GM18502 (cell line): ENCODE results near the gene BCL2.
"Not testable (repeated sequence)": the region's sequence is repeated elsewhere in the genome, so short reads cannot be mapped to it uniquely, and the experiment has no call there.

Experiments used
- ATAC-seq: cut with Tn5 transposase; IDR thresholded peaks from one replicate; pipeline ENCODE4 v1.9.1; 2021; ENCODE audit warnings: mild to moderate bottlenecking; ENCODE audit not compliant: unreplicated experiment, poor library complexity

The BCL2 gene

DNA sequence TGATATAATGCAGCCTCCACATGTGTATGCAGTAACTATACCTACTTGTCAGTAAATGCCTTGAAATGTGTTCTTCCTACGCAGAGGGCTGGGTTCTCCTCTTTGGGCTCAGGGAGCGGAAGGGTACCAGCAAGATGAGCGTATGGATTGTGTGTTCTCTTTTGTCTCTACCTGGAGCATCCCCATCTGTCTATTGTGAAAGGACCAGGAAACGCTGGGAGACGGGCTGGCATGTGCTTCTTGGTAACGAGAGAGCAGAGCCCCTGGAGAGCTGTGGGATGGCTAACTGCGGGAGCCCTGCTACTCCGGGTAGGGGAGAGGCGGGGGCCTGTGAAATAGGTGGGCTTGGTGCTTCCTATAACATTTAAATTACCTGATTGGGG lies 80.9 kb downstream of the BCL2 start:
- no peak for ATAC-seq

DNA sequence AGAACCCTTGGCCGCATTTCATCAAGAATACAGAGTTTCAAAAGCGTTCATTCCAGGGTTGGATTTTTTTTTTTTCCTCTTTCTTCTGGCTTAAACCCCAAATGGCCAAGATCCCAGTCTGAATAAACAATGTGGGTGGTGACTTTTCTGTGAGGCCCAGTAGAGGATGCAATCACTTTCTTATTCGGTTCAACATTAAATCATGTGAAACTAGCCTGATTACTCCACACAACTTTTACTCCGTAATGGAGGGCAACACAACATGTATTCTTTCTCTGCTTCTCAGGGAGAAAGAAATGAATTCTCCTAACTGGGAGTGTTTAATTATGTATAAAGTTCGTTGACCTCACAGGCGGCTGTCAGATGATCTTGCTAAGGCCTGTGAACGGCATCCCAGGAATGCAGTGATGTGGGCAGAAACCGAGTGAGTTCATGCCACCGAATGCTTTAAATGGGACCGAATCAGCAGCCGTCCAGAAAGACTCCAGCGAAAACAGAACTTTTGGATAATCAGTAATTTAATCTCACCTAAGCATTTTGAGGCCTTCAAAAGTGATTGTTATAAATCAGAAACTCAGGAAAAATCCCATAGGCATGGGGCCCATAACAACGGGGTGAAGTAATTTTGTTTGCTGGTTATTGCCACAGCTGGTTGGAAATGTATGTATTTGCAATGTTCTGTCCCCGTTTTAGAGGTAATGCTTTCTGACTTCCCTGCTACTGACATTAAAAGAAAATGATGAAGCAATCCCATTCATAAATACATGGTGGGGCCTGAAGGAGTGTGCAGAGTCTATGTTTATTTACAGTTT lies 81.5 kb downstream of the BCL2 start:
- ATAC-seq, result no peak

DNA sequence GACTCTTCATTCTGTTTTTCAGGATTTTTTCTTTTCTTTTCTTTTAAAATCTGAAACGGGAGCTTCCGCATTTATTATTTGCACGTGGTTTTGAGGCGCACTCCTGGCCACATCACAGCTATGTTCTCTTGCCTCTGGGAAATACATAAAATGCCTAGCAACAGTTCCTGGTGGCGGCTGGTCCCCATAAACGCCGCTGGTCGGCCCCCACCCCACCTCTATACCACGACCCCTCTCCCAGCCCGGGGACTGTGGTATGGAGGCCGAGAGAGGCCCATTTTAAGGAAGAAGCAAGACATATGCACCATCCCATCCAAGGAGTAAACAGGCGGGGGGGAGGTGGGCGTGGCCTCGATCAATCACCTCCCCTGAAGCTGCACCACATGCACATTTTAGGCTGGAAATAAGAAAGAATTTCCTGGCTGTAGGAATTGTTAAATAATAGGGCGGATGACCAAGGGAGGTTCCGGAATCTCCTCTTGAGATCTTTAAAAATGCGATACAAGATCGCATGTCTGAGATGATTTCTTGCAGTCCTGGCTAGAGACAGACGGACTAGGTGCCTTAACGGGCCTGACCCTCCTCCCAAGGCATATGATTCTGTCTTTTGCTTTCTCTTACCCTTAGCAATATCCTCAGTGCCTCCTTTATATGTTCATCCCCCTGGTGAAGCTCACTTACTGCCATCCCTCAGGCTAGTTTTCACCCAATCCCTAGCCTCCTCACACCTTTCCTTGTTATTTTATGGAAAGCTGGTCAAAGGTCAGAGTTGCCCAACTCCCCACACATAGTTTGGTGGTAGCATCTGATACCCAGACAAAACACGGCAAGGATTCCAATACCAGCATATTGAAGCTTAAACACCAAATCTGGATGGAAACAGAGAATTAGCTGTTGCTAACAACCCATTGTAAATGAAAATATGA lies 82.4 kb downstream of the BCL2 start:
- ATAC-seq, result no peak

DNA sequence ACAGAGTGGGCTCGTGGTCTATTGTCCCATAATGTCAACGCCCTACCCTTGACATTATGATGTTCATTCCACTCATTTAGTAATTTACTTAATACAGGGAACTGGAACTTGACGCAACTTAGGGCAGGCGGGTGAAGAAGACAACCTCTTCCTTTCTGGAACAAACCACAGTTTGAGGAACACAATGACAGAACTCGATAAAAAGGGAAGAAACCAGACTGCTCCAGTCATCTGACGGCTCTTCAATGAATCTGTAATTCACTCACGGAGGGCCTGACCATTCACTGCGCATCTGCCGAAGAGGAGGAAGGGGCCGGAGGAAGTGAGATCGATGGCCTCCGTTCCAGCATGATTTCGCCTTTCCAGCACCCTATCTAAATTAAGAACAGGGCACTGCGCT lies 83.2 kb downstream of the BCL2 start:
- ATAC-seq, result no peak

DNA sequence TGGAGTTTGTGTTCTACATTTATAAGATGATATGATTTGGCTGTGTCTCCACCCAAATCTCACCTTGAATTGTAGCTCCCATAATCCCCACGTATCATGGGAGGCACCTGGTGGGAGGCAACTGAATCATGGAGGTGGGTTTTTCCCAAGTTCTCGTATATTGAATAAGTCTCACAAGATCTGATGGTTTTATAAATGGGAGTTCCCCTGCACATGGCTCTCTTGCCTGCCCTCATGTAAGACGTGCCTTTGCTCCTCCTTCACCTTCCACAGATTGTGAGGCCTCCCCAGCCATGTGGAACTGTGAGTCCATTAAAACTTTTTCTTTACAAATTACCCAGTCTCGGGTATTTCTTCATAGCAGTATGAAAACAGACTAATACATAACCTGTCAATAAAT lies 83.6 kb downstream of the BCL2 start:
- ATAC-seq, result not testable (repeated sequence)

DNA sequence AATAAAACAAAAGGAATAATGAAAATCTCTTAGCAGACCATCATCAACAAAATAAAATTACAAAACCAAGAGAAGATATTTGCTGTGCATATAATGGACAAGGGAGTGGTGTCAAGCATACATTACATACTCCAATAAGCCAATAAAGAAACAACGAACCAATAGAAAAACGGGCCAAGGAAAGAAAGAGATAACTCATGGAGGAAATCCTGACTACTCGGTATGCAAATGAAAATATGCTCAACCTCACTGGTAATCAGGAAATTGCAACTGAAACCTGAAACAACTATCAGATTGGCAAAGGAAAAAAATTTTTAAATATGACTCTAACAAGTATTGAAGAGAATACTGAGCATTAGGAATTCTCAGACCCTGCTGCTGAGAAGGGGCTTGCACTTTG lies 84.7 kb downstream of the BCL2 start:
- ATAC-seq, result peak; percentile 56

DNA sequence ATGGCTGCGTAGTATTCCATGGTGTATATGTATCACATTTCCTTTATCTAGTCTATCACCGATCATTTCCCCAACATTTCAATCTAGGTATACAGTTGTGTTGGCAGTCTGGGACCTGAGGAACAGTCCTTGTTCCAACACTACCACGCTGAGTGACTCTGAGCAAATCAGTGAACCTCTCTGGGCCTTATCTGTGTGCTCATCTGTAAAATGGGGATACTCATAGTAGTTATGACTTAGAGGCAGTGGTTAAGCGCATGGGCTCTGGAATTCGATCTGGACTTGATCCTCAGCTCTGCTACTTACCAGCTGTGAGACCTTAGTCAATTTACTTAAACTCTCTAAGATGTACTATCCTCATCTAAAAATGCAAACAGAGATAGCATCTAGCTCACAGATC lies 85.1 kb downstream of the BCL2 start:
- ATAC-seq, result peak; percentile 19

DNA sequence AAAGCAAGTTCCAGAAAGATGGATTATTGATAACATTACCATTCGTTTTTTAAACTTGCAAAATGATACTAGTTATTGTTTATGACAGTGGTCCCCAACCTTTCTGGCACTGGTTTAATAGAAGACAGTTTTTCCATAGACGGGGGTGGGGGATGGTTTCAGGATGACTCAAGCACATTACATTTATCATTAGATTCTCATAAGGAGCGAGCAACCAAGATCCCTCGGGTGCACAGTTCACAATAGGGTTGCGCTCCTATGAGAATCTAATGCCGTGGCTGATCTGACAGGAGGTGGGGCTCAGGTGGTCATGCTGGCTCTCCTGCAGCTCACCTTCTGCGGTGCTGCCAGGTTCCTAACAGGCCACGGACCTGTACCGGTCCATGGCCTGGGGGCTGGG lies 86.2 kb downstream of the BCL2 start:
- ATAC-seq, result no peak

DNA sequence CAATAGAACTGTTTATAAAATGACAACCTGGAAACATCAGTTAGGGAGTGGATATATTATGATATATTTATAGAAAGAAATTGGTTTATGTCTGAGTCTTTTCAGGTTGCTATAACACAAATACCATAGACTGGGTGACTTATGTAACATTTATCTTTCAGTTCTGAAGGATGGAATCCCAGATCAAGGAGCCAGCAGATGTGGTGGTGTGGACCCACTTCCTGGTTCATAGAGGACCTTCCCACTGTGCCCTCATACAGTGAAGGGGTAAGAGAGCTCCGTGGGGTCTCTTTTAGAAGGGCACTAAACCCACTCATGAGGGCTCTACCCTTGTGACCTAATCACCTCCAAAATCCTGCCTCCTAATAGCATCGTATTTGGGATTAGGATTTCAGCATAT lies 86.7 kb downstream of the BCL2 start:
- ATAC-seq, result no peak

DNA sequence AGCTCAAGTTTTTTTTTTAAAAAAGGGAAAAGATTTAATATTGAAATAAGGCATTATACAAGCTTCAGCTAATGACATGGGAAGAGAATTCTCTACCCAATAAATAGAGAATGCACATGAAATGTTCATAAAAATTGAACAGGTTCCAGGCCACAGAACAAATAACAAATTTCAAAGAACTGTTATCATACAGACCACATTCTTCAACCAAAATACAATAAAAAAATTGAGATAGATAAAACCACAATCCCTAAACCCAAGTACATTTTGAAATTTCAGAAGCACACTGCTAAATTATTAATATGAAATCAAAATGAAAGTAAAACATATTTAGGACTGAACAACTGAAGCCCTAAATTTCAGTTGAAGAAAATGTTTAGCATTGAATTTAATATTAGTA lies 89.6 kb downstream of the BCL2 start:
- no peak for ATAC-seq

DNA sequence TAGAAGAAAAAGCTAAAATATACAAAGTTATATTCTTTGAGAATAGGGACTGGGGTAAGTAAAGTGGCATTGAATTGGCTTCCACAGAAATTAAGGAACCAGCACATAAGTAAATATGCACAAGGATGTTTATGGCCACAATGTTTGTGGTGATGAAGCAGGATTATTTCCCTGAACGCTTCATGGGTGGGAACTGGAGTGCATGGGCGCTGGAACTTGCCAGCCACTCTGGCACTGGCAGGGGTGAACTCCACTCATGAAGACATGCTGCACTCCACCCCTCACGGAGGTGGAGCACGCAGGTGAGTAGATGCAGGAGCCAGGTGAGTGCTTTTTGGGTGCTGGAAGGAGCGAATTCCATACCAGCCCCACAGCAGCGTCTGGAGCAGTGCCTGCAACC lies 94.1 kb downstream of the BCL2 start:
- no peak for ATAC-seq

DNA sequence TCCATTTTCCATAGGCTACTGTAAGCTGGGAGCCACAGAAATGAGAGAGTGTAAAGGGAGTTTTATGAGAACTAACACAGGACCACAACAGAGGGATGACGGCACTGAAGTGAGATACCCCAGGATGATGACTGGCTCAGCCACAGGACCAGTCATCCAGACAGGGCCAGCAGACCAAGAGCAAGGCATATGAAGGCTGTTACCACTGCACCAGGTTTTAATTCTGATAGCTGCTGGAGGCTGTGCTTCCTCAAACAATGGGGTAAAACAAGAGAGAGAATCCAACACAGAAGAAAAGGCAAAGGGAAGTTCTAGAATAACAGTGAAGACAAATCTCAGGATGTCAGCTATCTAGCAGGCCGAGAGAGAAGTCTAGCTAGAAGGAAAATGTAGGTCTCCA lies 94.9 kb downstream of the BCL2 start:
- no peak for ATAC-seq

DNA sequence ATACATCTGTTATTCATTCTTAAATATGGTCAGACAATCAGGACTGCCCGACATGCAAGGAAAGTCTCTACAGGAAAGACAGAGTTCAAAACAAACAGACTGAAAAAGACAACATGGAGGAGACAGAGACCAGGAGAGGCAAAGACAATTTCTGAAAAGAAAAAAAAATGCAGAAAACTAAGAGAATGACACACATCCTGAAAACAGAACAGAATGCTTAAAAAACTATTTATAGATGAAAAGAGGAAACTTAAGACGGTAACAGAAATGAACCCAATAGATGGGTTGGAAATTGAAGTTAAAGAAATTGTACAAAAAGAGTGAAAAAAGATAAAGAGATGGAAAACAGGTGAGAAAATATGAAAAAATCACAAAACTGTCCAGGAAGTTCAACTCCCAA lies 95.7 kb downstream of the BCL2 start:
- ATAC-seq, result no peak

DNA sequence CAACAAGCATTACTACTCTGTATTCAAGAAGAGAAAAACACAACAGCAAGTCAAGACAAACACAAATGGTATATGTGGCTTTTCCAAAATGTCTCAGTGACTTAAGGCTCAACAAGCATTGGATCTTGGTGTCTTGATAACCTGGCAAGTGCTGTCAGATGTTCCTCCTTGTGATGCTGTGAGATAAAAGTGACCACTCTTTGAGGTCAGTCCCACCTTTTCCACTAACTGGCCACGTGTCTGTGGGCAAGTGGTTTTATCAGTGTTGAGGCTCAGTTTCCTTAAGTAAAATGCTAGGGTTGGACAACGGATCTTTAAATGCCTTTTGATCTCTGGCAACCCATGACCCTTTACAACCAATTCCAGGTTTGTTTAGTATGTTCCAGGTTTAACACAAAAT lies 98.7 kb downstream of the BCL2 start:
- no peak for ATAC-seq

DNA sequence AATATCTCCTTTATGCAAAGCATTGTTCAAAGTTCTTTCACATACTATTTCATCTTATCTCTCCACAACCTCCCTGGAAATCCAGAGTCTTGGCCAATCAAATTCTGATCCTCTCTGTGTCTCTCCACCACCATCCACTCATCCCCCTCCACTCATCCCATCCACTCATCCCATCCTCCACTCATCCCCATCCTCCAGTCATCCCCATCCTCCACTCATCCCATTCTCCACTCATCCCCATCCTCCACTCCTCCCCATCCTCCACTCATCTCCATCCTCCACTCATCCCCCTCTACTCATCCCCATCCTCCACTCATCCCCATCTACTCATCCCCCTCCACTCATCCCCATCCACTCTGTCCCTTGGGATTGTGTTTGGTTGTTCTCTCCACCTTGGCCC lies 101.1 kb downstream of the BCL2 start:
- ATAC-seq, result no peak

DNA sequence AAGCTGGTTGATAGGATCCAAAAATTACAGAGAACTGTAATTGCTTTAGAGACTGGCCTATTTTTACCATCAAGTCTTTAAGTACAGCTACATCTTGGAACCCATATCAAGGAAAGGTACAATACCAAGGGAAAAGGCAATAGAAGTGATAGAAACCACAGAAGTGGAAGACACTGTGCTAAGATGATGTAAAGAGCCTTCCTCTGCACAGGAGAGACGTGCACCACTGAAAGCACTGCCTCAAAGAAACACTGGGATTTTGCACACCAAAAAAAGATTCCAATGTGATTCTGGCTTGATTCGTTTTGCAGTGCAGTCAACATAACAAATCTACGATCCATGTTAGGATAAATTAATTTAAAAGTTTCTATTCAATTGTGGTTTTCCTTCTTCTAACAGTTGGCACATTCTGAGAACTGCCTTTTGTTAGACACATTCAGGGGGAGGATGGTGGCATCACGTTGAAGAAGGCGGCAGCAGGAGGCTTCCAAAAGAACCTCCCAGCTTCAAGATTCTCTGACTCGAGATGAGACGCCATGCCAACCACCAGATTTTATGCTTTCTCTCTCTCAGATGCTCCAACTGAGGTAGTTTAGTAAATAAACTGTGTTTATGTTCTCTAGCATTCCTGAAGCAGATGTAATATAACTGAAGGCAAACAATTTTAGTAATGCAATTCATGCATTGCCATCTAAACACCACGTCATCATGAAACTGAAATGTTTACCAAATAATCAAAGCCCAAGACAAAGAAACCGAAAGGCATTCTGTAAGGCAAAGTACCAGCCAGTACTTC lies 102.9 kb downstream of the BCL2 start:
- peak; percentile 67 for ATAC-seq

DNA sequence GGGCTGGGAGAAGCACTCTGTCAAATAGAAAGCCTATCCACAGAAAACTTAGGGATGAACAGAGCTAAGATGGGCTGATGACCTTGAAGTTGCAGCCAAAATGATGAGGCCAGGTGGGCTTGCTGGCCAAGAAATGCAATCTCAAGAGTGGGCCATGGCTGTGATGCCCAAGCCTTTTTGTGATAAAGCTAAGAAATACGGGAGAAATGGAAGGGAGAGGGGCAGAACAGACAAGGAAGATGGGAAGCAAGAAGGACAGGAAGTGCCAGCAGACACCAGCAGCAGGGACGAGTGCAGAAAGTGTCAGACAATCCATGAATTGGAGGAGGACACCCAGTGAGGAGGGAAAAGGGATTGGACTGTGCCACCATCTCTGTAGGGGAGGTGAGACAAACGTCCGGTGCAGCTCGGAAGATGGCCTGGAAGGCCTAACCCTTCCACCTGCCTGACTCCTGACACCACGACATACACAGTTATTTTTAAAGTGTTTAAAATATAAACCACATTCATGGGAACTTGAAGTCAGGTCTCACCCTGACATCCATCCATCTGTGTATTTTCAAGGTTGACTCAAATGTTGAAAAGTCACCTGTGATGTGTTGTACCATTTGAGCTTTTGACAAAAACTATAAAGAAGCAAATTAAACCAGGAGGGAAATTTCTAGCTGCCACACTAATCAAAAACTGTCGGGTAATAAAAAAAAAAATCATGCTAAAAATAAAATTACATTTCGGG lies 105.5 kb downstream of the BCL2 start:
- ATAC-seq, result no peak

DNA sequence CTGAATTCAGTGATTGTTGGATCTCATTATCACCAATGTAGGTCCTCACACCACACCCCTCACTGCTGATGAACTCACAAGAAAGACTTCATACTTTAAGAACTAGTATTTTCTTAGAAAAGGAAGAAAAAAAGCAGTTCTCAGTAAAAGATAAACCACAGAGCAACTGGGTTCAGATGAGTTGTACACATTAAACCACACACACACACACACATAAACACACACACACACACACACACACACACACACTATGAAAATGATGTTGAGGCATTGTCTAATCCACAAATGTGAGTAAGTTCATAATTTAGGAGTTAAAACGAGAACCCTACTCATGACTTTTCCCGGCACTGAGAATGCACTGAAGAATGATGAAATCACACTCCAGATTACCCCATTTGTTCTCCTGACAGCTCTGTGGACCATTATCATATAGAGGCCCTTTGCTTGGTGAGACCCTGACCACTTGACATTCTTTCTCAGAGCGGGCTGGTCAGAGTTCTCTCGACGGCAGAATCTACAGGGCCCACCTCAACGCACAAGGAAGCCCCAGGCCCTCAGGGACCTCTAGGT lies 106.2 kb downstream of the BCL2 start:
- no peak for ATAC-seq

DNA sequence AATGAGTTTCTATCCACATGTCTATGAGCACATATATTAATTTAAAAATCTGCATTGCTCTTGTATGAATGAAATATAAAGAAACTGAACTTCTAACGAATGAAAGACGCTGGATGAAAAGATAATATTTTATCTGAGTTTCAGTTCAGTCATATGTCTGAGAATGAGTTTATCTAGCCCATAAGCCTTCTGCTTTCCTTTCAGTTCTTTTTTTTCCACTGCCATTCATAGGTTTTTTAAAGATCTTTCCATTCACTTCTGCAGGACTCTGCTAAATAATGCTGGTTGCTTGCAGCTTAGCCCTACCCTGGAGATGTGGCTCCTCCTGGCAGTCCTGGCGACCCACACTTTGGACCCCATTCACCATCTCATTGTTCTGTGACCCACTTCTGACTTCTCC lies 109.0 kb downstream of the BCL2 start:
- ATAC-seq, result no peak

DNA sequence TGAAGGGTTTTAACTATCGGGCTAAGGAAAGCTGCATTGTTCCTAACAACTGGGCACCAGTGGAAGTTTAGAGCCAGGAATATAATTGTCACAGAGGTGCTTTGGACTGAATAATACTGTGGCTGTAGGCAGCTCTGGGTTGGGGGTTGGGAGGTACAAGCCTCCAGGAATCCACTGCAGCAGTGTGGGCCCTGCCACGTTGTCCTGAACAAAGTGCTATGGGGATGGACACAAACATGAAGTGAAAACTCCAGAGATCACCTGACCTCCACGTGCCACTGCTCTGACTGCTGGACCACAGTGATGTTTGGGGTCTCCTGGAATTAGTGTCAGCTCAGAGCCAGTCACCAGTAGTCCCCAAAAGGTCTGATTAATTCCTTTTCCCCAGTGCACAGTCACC lies 110.9 kb downstream of the BCL2 start:
- ATAC-seq, result no peak
